ENCODE data around the gene PRKD2. TPM values are rescaled to one million over a fixed set of nuclear protein-coding genes. Genes with fewer than 3 reads are reported as not detected.

The PRKD2 gene
- total and polyA plus RNA-seq, 8 donors = 7.0 to 50.6 (median 26.3) TPM

DNA sequence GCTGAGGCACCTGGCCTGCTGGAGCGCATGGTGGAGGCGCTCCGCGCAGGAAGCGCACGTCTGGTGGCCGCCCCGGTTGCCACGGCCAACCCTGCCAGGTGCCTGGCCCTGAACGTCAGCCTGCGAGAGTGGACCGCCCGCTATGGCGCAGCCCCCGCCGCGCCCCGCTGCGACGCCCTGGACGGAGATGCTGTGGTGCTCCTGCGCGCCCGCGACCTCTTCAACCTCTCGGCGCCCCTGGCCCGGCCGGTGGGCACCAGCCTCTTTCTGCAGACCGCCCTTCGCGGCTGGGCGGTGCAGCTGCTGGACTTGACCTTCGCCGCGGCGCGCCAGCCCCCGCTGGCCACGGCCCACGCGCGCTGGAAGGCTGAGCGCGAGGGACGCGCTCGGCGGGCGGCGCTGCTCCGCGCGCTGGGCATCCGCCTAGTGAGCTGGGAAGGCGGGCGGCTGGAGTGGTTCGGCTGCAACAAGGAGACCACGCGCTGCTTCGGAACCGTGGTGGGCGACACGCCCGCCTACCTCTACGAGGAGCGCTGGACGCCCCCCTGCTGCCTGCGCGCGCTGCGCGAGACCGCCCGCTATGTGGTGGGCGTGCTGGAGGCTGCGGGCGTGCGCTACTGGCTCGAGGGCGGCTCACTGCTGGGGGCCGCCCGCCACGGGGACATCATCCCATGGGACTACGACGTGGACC lies 39.1 kb upstream of the PRKD2 start:
- Histone ChIP-seq H3K27me3 (no peaks in the 10 kb centered on the region), H3K36me3 (peaks cover 0 to 36% (median 26%) of the 10 kb centered on the region in 4 donors), H3K9me3 (no peaks in the 10 kb centered on the region), H3K27ac (peak overlapping the region in 3 of 5 donors; percentile 23 to 69 (median 55)), H3K4me1 (peaks cover 0 to 50% (median 14%) of the 10 kb centered on the region in 4 donors), H3K4me3 (no peak overlapping the region)
- TF ChIP-seq EP300 (IDR thresholded peaks at IDR 0.05) (no peak), POLR2AphosphoS5 (IDR thresholded peaks at IDR 0.05) (no peak), CTCF (IDR thresholded peaks at IDR 0.05) (no peak)
- intact Hi-C loops (cut with DNase I; ENCODE audit: low total_unique reads) = loop anchor here (5.0 to 10.0 kb wide), 2 partner anchors 86 to 239 kb away; no protein-coding TSS in a partner anchor
- DNase-seq = no peak
- 92 to 95% (median 94%) methylated on average over 43 to 86 of the region's 86 CpGs for WGBS, 5 donors

GRCh38 chr19:46755077-46755852 lies 38.4 kb upstream of the PRKD2 start:
- H3K27ac ChIP-seq = peak overlapping the region in 4 of 5 donors; percentile 23 to 69 (median 57)
- TF ChIP-seq POLR2AphosphoS5 (IDR thresholded peaks at IDR 0.05) (no peak), EP300 (IDR thresholded peaks at IDR 0.05) (no peak), POLR2A (IDR thresholded peaks at IDR 0.05) (no peak), CTCF (IDR thresholded peaks at IDR 0.05) (no peak)
- 81 to 84% (median 82%) methylated on average over 26 to 39 of the region's 39 CpGs for WGBS, 5 donors
- H3K4me3 ChIP-seq = no peak overlapping the region
- intact Hi-C loops (cut with DNase I; ENCODE audit: low total_unique reads) = loop anchor here (5.0 to 10.0 kb wide), 2 partner anchors 87 to 240 kb away; no protein-coding TSS in a partner anchor
- no peaks in the 10 kb centered on the region for H3K9me3 ChIP-seq
- peaks cover 0 to 50% (median 14%) of the 10 kb centered on the region in 4 donors for H3K4me1 ChIP-seq
- H3K27me3 ChIP-seq = no peaks in the 10 kb centered on the region
- no peak for DNase-seq
- H3K36me3 ChIP-seq = peaks cover 4 to 43% (median 34%) of the 10 kb centered on the region in 4 donors

DNA sequence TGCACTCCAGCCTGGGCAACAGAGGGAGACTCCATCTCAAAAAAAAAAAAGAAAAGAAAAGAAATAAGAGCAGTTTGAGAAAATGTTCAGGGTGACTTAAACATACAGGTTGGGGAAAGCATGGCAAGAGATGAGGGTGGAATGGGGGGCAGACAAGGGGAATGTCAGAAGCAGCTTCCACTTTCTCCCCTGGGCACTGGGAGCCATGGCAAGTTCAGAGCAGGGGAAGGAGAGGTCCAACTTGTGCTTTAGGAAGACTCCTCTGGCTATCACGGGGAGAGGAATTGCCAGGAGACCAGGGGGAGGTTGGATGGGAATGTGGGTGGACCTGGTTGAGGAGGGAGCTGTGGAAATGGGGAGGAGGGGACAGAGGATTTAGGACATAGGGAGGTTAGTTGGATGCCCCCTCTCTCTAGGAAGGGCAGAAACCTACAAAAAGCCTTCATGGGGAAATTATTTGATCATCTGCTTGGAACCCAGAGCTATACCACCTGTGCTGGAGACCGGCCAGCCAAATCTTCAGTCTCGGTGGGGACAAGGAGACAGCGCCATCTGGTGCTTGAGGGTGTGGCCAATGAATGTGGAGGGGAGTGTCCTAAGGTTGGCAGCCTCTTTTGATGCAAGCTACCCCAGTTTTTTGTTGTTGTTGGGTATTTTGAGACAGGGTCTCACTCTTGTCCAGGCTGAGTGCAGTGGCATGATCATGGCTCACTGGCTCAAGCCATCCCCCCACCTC lies 36.7 kb upstream of the PRKD2 start:
- TF ChIP-seq POLR2A (IDR thresholded peaks at IDR 0.05) (no peak), EP300 (IDR thresholded peaks at IDR 0.05) (no peak), CTCF (IDR thresholded peaks at IDR 0.05) (peak in 5 of 7 experiments; percentile 5 to 47 (median 32)), POLR2AphosphoS5 (IDR thresholded peaks at IDR 0.05) (no peak)
- Histone ChIP-seq H3K36me3 (peaks cover 4 to 57% (median 42%) of the 10 kb centered on the region in 4 donors), H3K4me3 (no peak overlapping the region), H3K9me3 (no peaks in the 10 kb centered on the region), H3K27me3 (no peaks in the 10 kb centered on the region), H3K4me1 (peaks cover 0 to 44% (median 12%) of the 10 kb centered on the region in 4 donors), H3K27ac (no peak overlapping the region)
- intact Hi-C loops (cut with DNase I; ENCODE audit: low total_unique reads) = loop anchor here (10.0 kb wide), 1 partner anchor 241 kb away; no protein-coding TSS in a partner anchor
- DNase-seq = peak; percentile 75 to 82
- WGBS, 5 donors = 14 to 29% (median 21%) methylated on average over 4 of the region's 4 CpGs
